Measurements from ENCODE around the gene SPDYE3. TPM values are rescaled to one million over a fixed set of nuclear protein-coding genes. Genes with fewer than 3 reads are reported as not detected.
"Not testable (repeated sequence)": the region's sequence is repeated elsewhere in the genome, so short reads cannot be mapped to it uniquely, and the experiment has no call there.

The SPDYE3 gene
- total RNA-seq, 2 donors from 2014 or later, result not detected

- H3K4me3 ChIP-seq, result no peak overlapping the region
- H3K9me3 ChIP-seq, result no peaks in the 10 kb centered on the region
- no peak for DNase-seq (ENCODE audit: low spot score)
- TF ChIP-seq, protein P1, sequence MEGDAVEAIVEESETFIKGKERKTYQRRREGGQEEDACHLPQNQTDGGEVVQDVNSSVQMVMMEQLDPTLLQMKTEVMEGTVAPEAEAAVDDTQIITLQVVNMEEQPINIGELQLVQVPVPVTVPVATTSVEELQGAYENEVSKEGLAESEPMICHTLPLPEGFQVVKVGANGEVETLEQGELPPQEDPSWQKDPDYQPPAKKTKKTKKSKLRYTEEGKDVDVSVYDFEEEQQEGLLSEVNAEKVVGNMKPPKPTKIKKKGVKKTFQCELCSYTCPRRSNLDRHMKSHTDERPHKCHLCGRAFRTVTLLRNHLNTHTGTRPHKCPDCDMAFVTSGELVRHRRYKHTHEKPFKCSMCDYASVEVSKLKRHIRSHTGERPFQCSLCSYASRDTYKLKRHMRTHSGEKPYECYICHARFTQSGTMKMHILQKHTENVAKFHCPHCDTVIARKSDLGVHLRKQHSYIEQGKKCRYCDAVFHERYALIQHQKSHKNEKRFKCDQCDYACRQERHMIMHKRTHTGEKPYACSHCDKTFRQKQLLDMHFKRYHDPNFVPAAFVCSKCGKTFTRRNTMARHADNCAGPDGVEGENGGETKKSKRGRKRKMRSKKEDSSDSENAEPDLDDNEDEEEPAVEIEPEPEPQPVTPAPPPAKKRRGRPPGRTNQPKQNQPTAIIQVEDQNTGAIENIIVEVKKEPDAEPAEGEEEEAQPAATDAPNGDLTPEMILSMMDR (IDR thresholded peaks at IDR 0.05), result no peak
- H3K36me3 ChIP-seq, result peaks cover 29% of the 10 kb centered on the region
- H3K4me1 ChIP-seq, result peaks cover 0 to 5% of the 10 kb centered on the region in 2 donors
- no peak overlapping the region for H3K27ac ChIP-seq
- no peaks in the 10 kb centered on the region for H3K27me3 ChIP-seq
Observed at GRCh38 chr7:100342765-100343164, 35.3 kb downstream of the SPDYE3 start.

GRCh38 chr7:100344124-100344559 is 36.6 kb downstream of the SPDYE3 start:
- not testable (repeated sequence) for H3K4me3 ChIP-seq; DNase-seq (ENCODE audit: low spot score); H3K9me3 ChIP-seq; H3K27me3 ChIP-seq; H3K27ac ChIP-seq; H3K4me1 ChIP-seq
- peaks cover 36% of the 10 kb centered on the region for H3K36me3 ChIP-seq

GRCh38 chr7:100344560-100345287 is 37.2 kb downstream of the SPDYE3 start:
- not testable (repeated sequence) for H3K9me3 ChIP-seq; H3K4me1 ChIP-seq; H3K27me3 ChIP-seq; H3K4me3 ChIP-seq; DNase-seq (ENCODE audit: low spot score)
- Histone ChIP-seq H3K36me3 (peaks cover 42% of the 10 kb centered on the region), H3K27ac (peak overlapping the region in 1 of 2 donors; percentile 44)

DNA sequence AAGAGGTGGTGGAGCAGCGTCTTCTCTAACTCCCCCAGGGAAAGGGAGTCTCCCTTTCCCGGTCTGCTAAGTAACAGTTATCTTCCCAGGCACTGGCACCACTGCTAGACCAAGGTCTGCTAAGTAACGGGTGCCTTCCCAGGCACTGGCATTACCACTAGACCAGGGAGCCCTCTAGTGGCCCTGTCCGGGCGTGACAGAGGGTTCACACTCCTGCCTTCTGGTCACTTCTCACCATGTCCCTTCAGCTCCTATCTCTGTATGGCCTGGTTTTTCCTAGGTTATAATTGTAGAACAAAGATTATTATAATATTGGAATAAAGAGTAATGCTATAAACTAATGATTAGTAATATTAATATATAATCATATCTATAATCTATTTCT is 37.8 kb downstream of the SPDYE3 start:
- TF ChIP-seq, protein P1 (IDR thresholded peaks at IDR 0.05), result peak; percentile 23 to 58
- H3K9me3 ChIP-seq, H3K4me1 ChIP-seq, H3K27me3 ChIP-seq, H3K4me3 ChIP-seq: not testable (repeated sequence)
- peak; percentile 77 for DNase-seq (ENCODE audit: low spot score)
- peak overlapping the region in 1 of 2 donors; percentile 44 for H3K27ac ChIP-seq
- peaks cover 48% of the 10 kb centered on the region for H3K36me3 ChIP-seq

- H3K9me3 ChIP-seq, result no peaks in the 10 kb centered on the region
- peaks cover 60% of the 10 kb centered on the region for H3K36me3 ChIP-seq
- no peak overlapping the region for H3K4me3 ChIP-seq
- TF ChIP-seq, protein P1 (IDR thresholded peaks at IDR 0.05), result no peak
- peaks cover 0 to 5% of the 10 kb centered on the region in 2 donors for H3K4me1 ChIP-seq
- no peaks in the 10 kb centered on the region for H3K27me3 ChIP-seq
- DNase-seq (ENCODE audit: low spot score), result no peak
- no peak overlapping the region for H3K27ac ChIP-seq
Observed at GRCh38 chr7:100346921-100347320, 39.4 kb downstream of the SPDYE3 start.

GRCh38 chr7:100348805-100349204 is 41.3 kb downstream of the SPDYE3 start:
- Histone ChIP-seq H3K9me3 (no peaks in the 10 kb centered on the region), H3K4me1 (peaks cover 0 to 5% of the 10 kb centered on the region in 2 donors), H3K27ac (no peak overlapping the region), H3K27me3 (no peaks in the 10 kb centered on the region), H3K36me3 (peaks cover 76% of the 10 kb centered on the region), H3K4me3 (no peak overlapping the region)
- DNase-seq (ENCODE audit: low spot score), result no peak
- TF ChIP-seq, protein P1 (IDR thresholded peaks at IDR 0.05), result no peak

GRCh38 chr7:100349757-100350156 is 42.3 kb downstream of the SPDYE3 start:
- Histone ChIP-seq H3K27me3 (no peaks in the 10 kb centered on the region), H3K9me3 (no peaks in the 10 kb centered on the region), H3K4me1 (peaks cover 0 to 3% of the 10 kb centered on the region in 2 donors), H3K36me3 (peaks cover 86% of the 10 kb centered on the region), H3K4me3 (no peak overlapping the region), H3K27ac (no peak overlapping the region)
- DNase-seq (ENCODE audit: low spot score), result no peak
- TF ChIP-seq, protein P1 (IDR thresholded peaks at IDR 0.05), result no peak
